Heart left ventricle (tissue), 13 donors: ENCODE measurements around the gene SRP68.

ENCODE experiments used
- POLR2A ChIP-seq, 2 donors: fragments of 450-650 bp; IDR thresholded peaks; one replicate each; pipeline ENCODE4 v1.6.1; 2017; ENCODE audit warnings: antibody characterized with exemption in 2 of 2, mild to moderate bottlenecking in 2 of 2, moderate library complexity in 2 of 2
- TF ChIP-seq, protein P1 (sequence below), 12 donors: fragments of 200-600 bp; sonication (generic) in 4 of 12; IDR thresholded peaks; one replicate each; pipeline versions ENCODE4 v1.5.0 to v1.8.0; 2018 to 2022; ENCODE audit warnings: antibody characterized with exemption in 12 of 12, mild to moderate bottlenecking in 5 of 12
- donor health status: ischemic (EF 13 %, LVEDD 7.1; RV severe dilation, severe dysfunction).
- donor health status: DM: no; HTN: yes; CAD: no.
- donor health status: DM: no; HTN: no; CAD: no.
- donor health status: ischemic (EF 25% LVEDD 6.9; RV normal size, moderate dysfunction).
- donor health status: ischemic (EF 25% LVEDD 5.7; RV mildly dilated, moderate dysfunction).
- donor health status: ischemic (EF 35%, LVEDD 5.7; RV mildly dilated, moderate dysfunction).
- donor health status: nonischemic (EF 11% LVEDD 7.7; RV severe dilation, severe dysfunction).
- donor health status: DM: yes; HTN: yes; CAD: no.
- donor health status: PGD.
- donor health status: ischemic (EF 29% LVEDD 5.4; RV normal size, mild dysfunction).
- donor health status: nonischemic (EF 23%, LVEDD 6.1; RV moderate dilation, normal function).

DNA sequence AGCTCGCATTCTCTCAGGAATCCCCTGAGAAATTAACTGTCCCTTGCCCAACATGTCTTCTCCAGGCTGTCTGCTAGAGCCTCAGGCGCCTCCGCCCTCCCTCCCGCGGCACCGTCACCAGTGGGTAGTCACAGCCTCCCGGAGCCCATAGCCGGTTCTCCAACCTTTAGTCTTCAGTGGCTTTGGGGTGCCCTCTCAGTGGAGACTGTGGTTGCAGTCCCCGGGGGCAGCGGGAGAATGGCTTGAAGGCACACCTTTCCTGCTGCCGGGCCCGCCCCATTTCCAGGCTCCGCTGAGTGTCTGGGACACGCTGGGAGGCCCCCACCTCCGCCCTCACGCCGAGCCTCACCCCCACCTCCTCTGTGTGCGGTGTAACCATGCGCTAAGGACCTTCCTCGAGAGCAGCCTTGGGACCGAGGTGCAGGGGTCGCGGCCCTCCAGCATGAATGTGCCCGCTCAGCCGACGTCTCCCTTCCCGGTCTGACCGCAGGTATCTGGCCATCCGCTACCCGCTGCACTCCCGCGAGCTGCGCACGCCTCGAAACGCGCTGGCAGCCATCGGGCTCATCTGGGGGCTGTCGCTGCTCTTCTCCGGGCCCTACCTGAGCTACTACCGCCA is 3.9 kb upstream of the SRP68 start:
- TF ChIP-seq, protein P1, sequence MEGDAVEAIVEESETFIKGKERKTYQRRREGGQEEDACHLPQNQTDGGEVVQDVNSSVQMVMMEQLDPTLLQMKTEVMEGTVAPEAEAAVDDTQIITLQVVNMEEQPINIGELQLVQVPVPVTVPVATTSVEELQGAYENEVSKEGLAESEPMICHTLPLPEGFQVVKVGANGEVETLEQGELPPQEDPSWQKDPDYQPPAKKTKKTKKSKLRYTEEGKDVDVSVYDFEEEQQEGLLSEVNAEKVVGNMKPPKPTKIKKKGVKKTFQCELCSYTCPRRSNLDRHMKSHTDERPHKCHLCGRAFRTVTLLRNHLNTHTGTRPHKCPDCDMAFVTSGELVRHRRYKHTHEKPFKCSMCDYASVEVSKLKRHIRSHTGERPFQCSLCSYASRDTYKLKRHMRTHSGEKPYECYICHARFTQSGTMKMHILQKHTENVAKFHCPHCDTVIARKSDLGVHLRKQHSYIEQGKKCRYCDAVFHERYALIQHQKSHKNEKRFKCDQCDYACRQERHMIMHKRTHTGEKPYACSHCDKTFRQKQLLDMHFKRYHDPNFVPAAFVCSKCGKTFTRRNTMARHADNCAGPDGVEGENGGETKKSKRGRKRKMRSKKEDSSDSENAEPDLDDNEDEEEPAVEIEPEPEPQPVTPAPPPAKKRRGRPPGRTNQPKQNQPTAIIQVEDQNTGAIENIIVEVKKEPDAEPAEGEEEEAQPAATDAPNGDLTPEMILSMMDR (IDR thresholded peaks at IDR 0.05), result no peak
- no peak for TF ChIP-seq POLR2A (IDR thresholded peaks at IDR 0.05)
